ENCODE data around the gene TEX29.

TEX29 gene

DNA sequence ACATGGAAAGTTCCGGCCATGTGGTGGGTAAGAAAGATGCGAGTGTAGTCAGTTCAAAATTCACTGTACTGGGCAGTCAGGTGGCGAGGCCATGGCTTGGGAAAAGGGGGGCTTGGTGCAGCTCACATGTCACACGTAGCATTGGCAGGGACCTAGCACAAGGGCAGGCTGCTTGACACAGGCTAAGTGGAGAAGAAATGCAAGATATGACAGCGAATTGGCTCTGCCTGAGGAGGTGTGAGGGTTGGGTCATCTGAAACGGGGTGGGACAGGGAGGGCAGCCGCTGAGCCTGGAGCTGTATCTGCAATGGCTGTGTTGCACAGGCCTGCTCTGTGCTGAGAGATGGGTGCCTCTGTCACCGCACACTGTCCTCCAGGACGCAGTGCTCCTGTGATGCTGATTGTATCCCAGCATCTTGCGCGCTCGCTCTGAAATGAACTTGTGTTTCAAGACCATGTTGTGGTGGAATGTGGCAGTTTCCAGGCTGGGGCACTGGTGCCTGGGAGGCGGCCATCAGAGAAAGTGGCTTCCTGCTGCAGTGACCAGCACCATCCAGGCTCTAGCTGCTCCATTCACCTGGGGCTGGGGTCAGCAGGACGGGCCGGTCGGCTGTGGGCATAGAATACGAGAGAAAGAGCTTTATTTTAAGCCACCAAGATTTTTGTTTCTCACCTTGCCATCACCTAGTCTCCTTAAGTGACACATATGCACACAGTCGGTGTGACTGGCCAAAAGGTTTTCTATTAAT lies 70.3 kb downstream of the TEX29 start:
- no peak for DNase-seq (ENCODE audit: low read depth in 2 of 2)

DNA sequence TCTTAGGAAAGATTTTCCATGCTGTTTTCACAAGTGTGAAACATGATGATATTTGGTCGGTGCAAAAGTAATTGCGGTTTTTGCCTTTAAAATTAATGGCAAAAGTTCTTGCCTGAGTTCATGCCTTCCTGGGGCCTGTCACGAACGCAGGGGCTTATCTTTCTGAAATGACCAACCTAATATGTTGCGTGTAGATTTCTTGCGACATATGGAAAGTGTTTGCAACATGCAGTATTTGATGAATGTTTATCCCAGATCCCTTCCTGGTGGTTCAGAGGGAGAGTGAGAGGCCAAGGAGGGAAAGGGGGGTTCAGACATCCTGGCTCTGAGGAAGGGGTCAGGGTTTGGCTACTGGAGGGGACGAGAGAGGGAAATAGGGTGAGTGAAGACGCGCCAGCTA lies 72.0 kb downstream of the TEX29 start:
- DNase-seq (ENCODE audit: low read depth in 2 of 2) = no peak

DNA sequence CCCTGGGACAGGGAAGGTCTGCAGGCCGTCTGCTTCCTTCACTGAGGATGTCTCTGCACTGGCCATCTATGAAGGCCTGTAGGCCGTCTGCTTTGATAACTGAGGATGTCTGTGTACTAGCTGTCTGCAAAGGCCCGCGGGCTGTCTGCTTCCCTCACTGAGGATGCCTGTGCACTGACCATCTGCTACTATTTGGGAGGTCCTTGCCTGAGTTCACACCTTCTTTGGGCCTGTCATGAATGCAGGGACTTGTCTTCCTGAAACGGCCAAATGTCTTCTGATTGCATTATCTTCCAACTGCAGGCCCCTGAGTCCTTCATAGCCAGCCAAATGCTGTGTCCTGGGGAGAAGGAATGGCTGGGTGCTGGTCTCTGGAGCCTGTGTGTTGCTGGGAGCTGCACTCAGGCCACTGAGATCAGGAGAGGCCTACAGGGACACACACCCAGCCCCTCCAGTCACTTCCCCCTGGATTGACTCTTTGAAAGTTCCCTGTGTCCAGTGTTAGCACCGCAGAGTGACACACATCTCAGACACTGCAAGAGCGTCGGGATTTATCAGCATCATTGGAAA lies 72.9 kb downstream of the TEX29 start:
- no peak for DNase-seq (ENCODE audit: low read depth in 2 of 2)
